K562 (cell line): ENCODE measurements around the gene RBM7. TPM values are rescaled to one million over a fixed set of nuclear protein-coding genes. Genes with fewer than 3 reads are reported as not detected.

Source experiments
- ATF3 ChIP-seq, 2 experiments: fragments of 450-650 bp in 1 of 2; sonication (generic) in 1 of 2; formaldehyde crosslinking in 1 of 2; IDR thresholded peaks in 1 of 2; conservative IDR thresholded peaks in 1 of 2; 2 replicates each; pipeline versions ENCODE4 v1.6.1 to v1.8.1; 2016 to 2023; ENCODE audit warnings: mild to moderate bottlenecking in 2 of 2, moderate library complexity in 2 of 2, inconsistent platforms in 1 of 2, missing genetic modification reagents in 1 of 2
- CBX3 ChIP-seq, 2 experiments: IDR thresholded peaks; 1 replicate in 1 of 2; 2 replicates in 1 of 2; pipeline ENCODE4 v1.6.1; 2012; ENCODE audit warnings: inconsistent platforms in 2 of 2, low read length in 2 of 2, borderline replicate concordance in 1 of 2, control low read depth in 1 of 2
- CCNT2 ChIP-seq: IDR thresholded peaks from 2 replicates; pipeline ENCODE4 v1.6.1; 2011; ENCODE audit warnings: borderline replicate concordance, low read depth, mild to moderate bottlenecking, moderate library complexity, mixed read lengths, low read length; ENCODE audit not compliant: insufficient read length; ENCODE audit errors: extremely low read depth
- DIDO1 ChIP-seq: fragments of 450-650 bp; IDR thresholded peaks from 2 replicates; pipeline ENCODE4 v1.6.1; 2016; ENCODE audit warnings: low read depth, missing biosample characterization, missing genetic modification characterization
- FOXM1 ChIP-seq, 2 experiments: fragments of 450-650 bp in 1 of 2; sonication (generic) in 1 of 2; formaldehyde crosslinking in 1 of 2; IDR thresholded peaks; 2 replicates each; pipeline versions ENCODE4 v1.6.1 to v1.9.0; 2017 to 2022; ENCODE audit warnings: low read depth in 2 of 2, mild to moderate bottlenecking in 2 of 2, missing genetic modification reagents in 1 of 2, moderate library complexity in 1 of 2
- HLTF ChIP-seq: fragments of 450-650 bp; IDR thresholded peaks from 2 replicates; pipeline ENCODE4 v1.6.1; 2016
- NFRKB ChIP-seq: fragments of 450-650 bp; IDR thresholded peaks from 2 replicates; pipeline ENCODE4 v1.6.1; 2016; ENCODE audit warnings: low read depth
- NR1H2 ChIP-seq: sonication (generic); formaldehyde crosslinking; IDR thresholded peaks from 2 replicates; pipeline ENCODE4 v1.4.0; 2020; ENCODE audit warnings: mild to moderate bottlenecking, missing genetic modification reagents
- NRF1 ChIP-seq, 2 experiments: fragments of 450-650 bp; IDR thresholded peaks in 1 of 2; conservative IDR thresholded peaks in 1 of 2; 2 replicates each; pipeline ENCODE4 v1.6.1; 2014; ENCODE audit warnings: mild to moderate bottlenecking in 2 of 2
- PHB ChIP-seq: fragments of 250-450 bp; sonication (Bioruptor Pico); IDR thresholded peaks from 2 replicates; pipeline ENCODE4 v1.5.0; 2021
- POLR2B ChIP-seq: fragments of 450-650 bp; IDR thresholded peaks from 2 replicates; pipeline ENCODE4 v1.6.1; 2018; ENCODE audit warnings: low read depth; ENCODE audit not compliant: partially characterized antibody
- POLR3A ChIP-seq: IDR thresholded peaks from 2 replicates; pipeline ENCODE4 v1.6.1; 2011; ENCODE audit warnings: borderline replicate concordance, mild to moderate bottlenecking, moderate library complexity; ENCODE audit not compliant: insufficient read length, insufficient read depth; ENCODE audit errors: extremely low read depth
- TFAM ChIP-seq: fragments of 250-450 bp; sonication (Bioruptor Pico); conservative IDR thresholded peaks from 2 replicates; pipeline ENCODE4 v1.5.0; 2021; ENCODE audit warnings: mild to moderate bottlenecking, moderate library complexity
- ZBED1 ChIP-seq: IDR thresholded peaks from 2 replicates; pipeline ENCODE4 v1.6.1; 2014
- polyA plus RNA-seq, 8 experiments: library from polyadenylated mRNA; depleted of rRNA in 4 of 8; stranded (reverse) in 5 of 8; unstranded in 3 of 8; fragments of >200 nt; fragmentation: Nextera tagmentation in 2 of 8; fragmentation: Illumina TruSeq in 1 of 8; extraction: Ambion mirVana in 2 of 8; extraction: Trizol in 1 of 8; gene quantifications; 2 replicates each; pipeline versions ENCODE4 v1.2.1 to v1.2.3, GENCODE V29; 2011 to 2014; ENCODE audit warnings: inconsistent platforms in 1 of 8, missing spikeins in 1 of 8
- total RNA-seq, 7 experiments: library from RNA; depleted of rRNA in 6 of 7; stranded (reverse); fragments of >200 nt in 6 of 7; fragmentation: Illumina TruSeq in 2 of 7; extraction: Trizol in 2 of 7; gene quantifications; 2 replicates each; pipeline versions ENCODE4 v1.2.1 to v1.2.3, GENCODE V29; 2011 to 2021; ENCODE audit warnings: low replicate concordance in 1 of 7
- TF ChIP-seq, protein P1 (sequence below): sonication (generic); formaldehyde crosslinking; IDR thresholded peaks from 2 replicates; pipeline ENCODE4 v1.8.1; 2023; ENCODE audit warnings: mild to moderate bottlenecking, missing genetic modification reagents
- TF ChIP-seq, protein P2 (sequence below): fragments of 450-650 bp; IDR thresholded peaks from 2 replicates; pipeline ENCODE4 v1.6.1; 2016; ENCODE audit warnings: antibody characterized with exemption
- TF ChIP-seq, protein P3 (sequence below): fragments of 450-650 bp; IDR thresholded peaks from 2 replicates; pipeline ENCODE4 v1.6.1; 2017; ENCODE audit warnings: antibody characterized with exemption, mild to moderate bottlenecking

Gene RBM7
- total and polyA plus RNA-seq, 9 of the 15 experiments (the other 6 are each of a cell fraction or from before 2014, with no cell fraction given), result 26.0 to 76.8 (median 49.6) TPM

DNA sequence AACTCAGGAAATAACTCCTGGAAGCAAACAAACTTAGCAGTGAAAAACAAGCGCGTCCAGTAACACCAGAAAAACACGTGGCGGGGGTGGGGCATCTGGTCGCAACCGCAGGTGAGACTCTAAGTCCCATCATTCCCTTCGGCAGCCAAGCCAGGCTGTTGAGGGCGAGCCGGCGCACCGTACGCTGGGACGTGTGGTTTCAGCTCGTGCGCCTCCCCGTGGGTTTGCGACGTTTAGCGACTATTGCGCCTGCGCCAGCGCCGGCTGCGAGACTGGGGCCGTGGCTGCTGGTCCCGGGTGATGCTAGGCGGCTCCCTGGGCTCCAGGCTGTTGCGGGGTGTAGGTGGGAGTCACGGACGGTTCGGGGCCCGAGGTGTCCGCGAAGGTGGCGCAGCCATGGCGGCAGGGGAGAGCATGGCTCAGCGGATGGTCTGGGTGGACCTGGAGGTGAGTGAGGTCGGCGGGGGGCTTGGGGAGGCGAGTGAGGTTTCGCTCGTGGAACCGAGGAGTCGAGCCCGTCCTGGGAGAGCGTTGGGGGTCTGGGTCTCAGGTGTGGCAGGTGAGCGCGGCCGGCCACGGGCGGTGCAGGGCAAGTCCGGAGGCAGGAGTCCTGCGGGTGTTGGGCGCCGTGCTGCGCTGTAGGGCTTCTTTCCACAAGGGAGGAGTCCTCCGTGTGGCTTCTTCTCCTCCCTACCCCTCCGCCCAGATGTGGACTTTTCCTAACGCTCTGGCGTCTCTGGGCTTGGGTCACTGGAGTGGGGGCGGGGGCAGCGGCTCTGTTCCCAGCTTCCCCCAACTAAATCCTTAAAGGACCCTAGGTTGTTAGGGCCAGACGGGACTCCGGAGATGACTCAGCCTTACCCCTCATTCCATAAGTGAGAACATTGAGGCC, 39.0 kb downstream of the RBM7 start, which contains the start of gene REXO2 (continued):
- TF ChIP-seq, protein P1, sequence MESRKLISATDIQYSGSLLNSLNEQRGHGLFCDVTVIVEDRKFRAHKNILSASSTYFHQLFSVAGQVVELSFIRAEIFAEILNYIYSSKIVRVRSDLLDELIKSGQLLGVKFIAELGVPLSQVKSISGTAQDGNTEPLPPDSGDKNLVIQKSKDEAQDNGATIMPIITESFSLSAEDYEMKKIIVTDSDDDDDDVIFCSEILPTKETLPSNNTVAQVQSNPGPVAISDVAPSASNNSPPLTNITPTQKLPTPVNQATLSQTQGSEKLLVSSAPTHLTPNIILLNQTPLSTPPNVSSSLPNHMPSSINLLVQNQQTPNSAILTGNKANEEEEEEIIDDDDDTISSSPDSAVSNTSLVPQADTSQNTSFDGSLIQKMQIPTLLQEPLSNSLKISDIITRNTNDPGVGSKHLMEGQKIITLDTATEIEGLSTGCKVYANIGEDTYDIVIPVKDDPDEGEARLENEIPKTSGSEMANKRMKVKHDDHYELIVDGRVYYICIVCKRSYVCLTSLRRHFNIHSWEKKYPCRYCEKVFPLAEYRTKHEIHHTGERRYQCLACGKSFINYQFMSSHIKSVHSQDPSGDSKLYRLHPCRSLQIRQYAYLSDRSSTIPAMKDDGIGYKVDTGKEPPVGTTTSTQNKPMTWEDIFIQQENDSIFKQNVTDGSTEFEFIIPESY (CRISPR knock-in tag), result peak; percentile 46; the same call in 1 of the 2 replicates
- TF ChIP-seq HLTF (peak; percentile 60; the same call in 1 of the 2 replicates), ZBED1 (no peak), NR1H2 (CRISPR knock-in tag) (0 out of 2 replicates have a peak, but pooled peaks have one; percentile 53), ATF3 (IDR thresholded peaks at IDR 0.05) (peak; percentile 82), ATF3 (CRISPR knock-in tag; conservative IDR thresholded peaks at IDR 0.05) (no peak), NRF1 (conservative IDR thresholded peaks at IDR 0.05 in 1 of 2, IDR thresholded peaks at IDR 0.05 in 1 of 2) (peak; percentile 94 to 95), TFAM (no peak), CCNT2 (peak; percentile 75), NFRKB (peak; percentile 45; the same call in 1 of the 2 replicates), POLR3A (no peak), PHB (CRISPR knock-in tag) (no peak), POLR2B (peak; percentile 81), FOXM1 (IDR thresholded peaks at IDR 0.05; ENCODE audit: low read depth) (no peak), FOXM1 (CRISPR knock-in tag; IDR thresholded peaks at IDR 0.05; ENCODE audit: low read depth) (peak; percentile 35; the same call in 1 of the 2 replicates), CBX3 (IDR thresholded peaks at IDR 0.05; ENCODE audit: borderline replicate concordance in 1 of 2, low read length in 2 of 2) (peak in 1 of 2 experiments; percentile 75; a peak in 1 of 3 replicates), DIDO1 (tag) (no peak)
- TF ChIP-seq, protein P2, sequence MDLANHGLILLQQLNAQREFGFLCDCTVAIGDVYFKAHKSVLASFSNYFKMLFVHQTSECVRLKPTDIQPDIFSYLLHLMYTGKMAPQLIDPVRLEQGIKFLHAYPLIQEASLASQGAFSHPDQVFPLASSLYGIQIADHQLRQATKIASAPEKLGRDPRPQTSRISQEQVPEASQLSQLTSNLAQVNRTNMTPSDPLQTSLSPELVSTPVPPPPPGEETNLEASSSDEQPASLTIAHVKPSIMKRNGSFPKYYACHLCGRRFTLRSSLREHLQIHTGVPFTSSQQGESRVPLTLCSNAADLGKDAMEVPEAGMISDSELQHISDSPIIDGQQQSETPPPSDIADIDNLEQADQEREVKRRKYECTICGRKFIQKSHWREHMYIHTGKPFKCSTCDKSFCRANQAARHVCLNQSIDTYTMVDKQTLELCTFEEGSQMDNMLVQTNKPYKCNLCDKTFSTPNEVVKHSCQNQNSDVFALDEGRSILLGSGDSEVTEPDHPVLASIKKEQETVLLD, result peak; percentile 83
- TF ChIP-seq, protein P3, sequence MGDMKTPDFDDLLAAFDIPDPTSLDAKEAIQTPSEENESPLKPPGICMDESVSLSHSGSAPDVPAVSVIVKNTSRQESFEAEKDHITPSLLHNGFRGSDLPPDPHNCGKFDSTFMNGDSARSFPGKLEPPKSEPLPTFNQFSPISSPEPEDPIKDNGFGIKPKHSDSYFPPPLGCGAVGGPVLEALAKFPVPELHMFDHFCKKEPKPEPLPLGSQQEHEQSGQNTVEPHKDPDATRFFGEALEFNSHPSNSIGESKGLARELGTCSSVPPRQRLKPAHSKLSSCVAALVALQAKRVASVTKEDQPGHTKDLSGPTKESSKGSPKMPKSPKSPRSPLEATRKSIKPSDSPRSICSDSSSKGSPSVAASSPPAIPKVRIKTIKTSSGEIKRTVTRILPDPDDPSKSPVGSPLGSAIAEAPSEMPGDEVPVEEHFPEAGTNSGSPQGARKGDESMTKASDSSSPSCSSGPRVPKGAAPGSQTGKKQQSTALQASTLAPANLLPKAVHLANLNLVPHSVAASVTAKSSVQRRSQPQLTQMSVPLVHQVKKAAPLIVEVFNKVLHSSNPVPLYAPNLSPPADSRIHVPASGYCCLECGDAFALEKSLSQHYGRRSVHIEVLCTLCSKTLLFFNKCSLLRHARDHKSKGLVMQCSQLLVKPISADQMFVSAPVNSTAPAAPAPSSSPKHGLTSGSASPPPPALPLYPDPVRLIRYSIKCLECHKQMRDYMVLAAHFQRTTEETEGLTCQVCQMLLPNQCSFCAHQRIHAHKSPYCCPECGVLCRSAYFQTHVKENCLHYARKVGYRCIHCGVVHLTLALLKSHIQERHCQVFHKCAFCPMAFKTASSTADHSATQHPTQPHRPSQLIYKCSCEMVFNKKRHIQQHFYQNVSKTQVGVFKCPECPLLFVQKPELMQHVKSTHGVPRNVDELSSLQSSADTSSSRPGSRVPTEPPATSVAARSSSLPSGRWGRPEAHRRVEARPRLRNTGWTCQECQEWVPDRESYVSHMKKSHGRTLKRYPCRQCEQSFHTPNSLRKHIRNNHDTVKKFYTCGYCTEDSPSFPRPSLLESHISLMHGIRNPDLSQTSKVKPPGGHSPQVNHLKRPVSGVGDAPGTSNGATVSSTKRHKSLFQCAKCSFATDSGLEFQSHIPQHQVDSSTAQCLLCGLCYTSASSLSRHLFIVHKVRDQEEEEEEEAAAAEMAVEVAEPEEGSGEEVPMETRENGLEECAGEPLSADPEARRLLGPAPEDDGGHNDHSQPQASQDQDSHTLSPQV, result peak; percentile 89
